HEK293 (cell line): ENCODE measurements around the gene AAK1.

Source experiments
- CTCF ChIA-PET: fragments of 350-600 bp; formaldehyde crosslinking; extraction: SDS; loops from one replicate; lab custom pipeline; 2021; ENCODE audit warnings: antibody characterized with exemption; lab: Yijun Ruan, JAX
- POLR2A ChIA-PET: fragments of 300-600 bp; formaldehyde crosslinking; extraction: SDS; loops from one replicate; lab custom pipeline; 2020; ENCODE audit warnings: antibody characterized with exemption, inconsistent platforms; lab: Yijun Ruan, JAX
- H3K27ac ChIP-seq: fragments of 200-500 bp; sonication (Bioruptor generic); 2 replicates; pipeline ENCODE4 v1.5.1; 2014; ENCODE audit warnings: low read depth, low read length, control low read depth, inconsistent platforms; ENCODE audit errors: extremely low read depth
- H3K36me3 ChIP-seq, 2 experiments: fragments of 200-500 bp in 1 of 2; sonication (Bioruptor generic) in 1 of 2; 1 replicate in 1 of 2; 2 replicates in 1 of 2; pipeline ENCODE4 v1.5.1; 2014 to 2017; ENCODE audit warnings: inconsistent platforms in 2 of 2, low read length in 2 of 2; ENCODE audit not compliant: control insufficient read depth in 2 of 2, insufficient read depth in 1 of 2
- H3K4me1 ChIP-seq: fragments of 200-500 bp; sonication (Bioruptor generic); 2 replicates; pipeline ENCODE4 v1.5.1; 2014; ENCODE audit warnings: mild to moderate bottlenecking, low read length, inconsistent platforms; ENCODE audit not compliant: control insufficient read depth, insufficient read depth
- H3K4me3 ChIP-seq: 2 replicates; pipeline ENCODE4 v1.5.1; 2011; ENCODE audit warnings: low read depth, mild to moderate bottlenecking, control low read depth, low read length, moderate library complexity
- H3K9me3 ChIP-seq: fragments of 200-500 bp; sonication (Bioruptor generic); 2 replicates; pipeline ENCODE4 v1.5.1; 2014; ENCODE audit warnings: low read depth, low read length, inconsistent platforms; ENCODE audit not compliant: control insufficient read depth, insufficient read depth
- MYNN ChIP-seq: fragments of 450-650 bp; formaldehyde crosslinking; IDR thresholded peaks from 2 replicates; pipeline ENCODE4 v1.5.1; 2016; ENCODE audit warnings: missing biosample characterization, missing genetic modification characterization, borderline replicate concordance
- MZF1 ChIP-seq: fragments of 450-650 bp; formaldehyde crosslinking; IDR thresholded peaks from 2 replicates; pipeline ENCODE4 v1.5.1; 2017; ENCODE audit warnings: missing biosample characterization, missing genetic modification characterization, borderline replicate concordance
- PRDM4 ChIP-seq: fragments of 450-650 bp; formaldehyde crosslinking; IDR thresholded peaks from 2 replicates; pipeline ENCODE4 v1.5.1; 2017; ENCODE audit warnings: missing biosample characterization, missing genetic modification characterization
- WT1 ChIP-seq: fragments of 450-650 bp; formaldehyde crosslinking; IDR thresholded peaks from 2 replicates; pipeline ENCODE4 v1.5.1; 2016; ENCODE audit warnings: missing biosample characterization, missing genetic modification characterization
- ZBTB48 ChIP-seq: fragments of 450-650 bp; formaldehyde crosslinking; IDR thresholded peaks from 2 replicates; pipeline ENCODE4 v1.5.1; 2016; ENCODE audit warnings: missing biosample characterization, missing genetic modification characterization
- ZNF146 ChIP-seq: fragments of 450-650 bp; formaldehyde crosslinking; IDR thresholded peaks from 2 replicates; pipeline ENCODE4 v1.5.1; 2016; ENCODE audit warnings: missing biosample characterization, missing genetic modification characterization
- ZNF221 ChIP-seq: fragments of 450-650 bp; formaldehyde crosslinking; IDR thresholded peaks from 2 replicates; pipeline ENCODE4 v1.5.1; 2017; ENCODE audit warnings: missing biosample characterization, missing genetic modification characterization, borderline replicate concordance
- ZNF292 ChIP-seq: fragments of 450-650 bp; formaldehyde crosslinking; IDR thresholded peaks from 2 replicates; pipeline ENCODE4 v1.5.1; 2016; ENCODE audit warnings: low read depth, missing biosample characterization, missing genetic modification characterization, borderline replicate concordance
- ZNF600 ChIP-seq: fragments of 450-650 bp; formaldehyde crosslinking; IDR thresholded peaks from 2 replicates; pipeline ENCODE4 v1.5.1; 2016; ENCODE audit warnings: missing biosample characterization, missing genetic modification characterization
- ZNF645 ChIP-seq: fragments of 450-650 bp; formaldehyde crosslinking; IDR thresholded peaks from 2 replicates; pipeline ENCODE4; 2016; ENCODE audit warnings: missing biosample characterization, missing genetic modification characterization

The AAK1 gene

DNA sequence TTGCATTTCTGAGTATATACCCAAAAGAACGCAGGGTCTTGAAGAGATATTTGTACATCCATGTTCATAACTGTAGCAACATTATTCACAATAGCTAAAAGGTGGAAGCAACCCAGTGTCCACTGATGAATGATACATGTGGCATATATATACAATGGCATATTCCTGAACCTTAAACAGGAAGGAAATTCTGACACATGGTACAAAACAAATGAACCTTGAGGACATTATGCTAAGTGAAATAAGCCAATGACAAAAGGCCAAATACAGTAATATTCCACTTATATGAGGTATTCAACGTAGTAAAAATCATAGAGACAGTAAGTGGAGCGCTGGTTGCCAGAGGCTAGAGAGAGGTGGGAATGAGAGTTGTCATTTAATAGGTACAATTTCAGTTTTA, 8.1 kb downstream of the AAK1 start (continued):
- TF ChIP-seq MZF1 (tag by site-specific recombination) (no peak), MYNN (no peak), ZNF146 (tag by site-specific recombination) (no peak), PRDM4 (tag by site-specific recombination) (no peak)
- TF ChIP-seq, all 188 proteins: peak for 0

DNA sequence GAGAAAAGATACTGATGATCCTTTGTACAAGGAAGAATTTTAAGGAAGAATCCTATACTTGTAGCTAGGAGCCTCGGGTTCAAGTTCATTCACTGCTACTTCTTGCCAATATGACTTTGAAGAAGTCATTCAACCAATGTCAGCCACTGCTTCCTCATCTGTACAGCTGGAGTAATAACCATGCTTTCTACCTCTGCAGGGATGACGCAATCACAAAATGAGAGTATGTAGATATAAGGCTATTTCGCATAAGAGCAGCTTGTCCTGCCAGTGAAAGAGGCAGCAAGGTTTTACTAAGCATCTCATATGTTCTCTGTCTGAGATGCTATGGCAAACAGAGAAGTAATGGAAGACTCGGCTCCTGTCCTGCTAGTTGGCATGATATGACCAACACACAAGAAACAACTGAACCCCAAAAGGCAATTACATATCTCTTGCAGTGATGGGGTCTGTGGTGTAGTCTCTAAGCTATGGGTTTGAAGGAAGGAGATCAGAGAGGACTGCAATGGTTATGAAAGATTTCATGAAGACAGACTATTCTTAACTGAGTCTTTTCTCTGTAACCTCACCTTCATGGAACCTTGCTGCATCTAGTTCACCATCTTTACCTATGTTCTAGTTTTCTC, 9.2 kb downstream of the AAK1 start:
- Histone ChIP-seq H3K27ac (no peak overlapping the region), H3K4me1 (peaks cover 6% of the 10 kb centered on the region), H3K4me3 (no peak overlapping the region), H3K9me3 (no peaks in the 10 kb centered on the region), H3K36me3 (peaks cover 0 to 13% of the 10 kb centered on the region in 2 experiments; a peak in 1 of 3 replicates)
- TF ChIP-seq ZNF645: no peak
- no peak for TF ChIP-seq ZNF292 (tag by site-specific recombination)
- no peak for TF ChIP-seq ZNF221
- POLR2A ChIA-PET: interaction anchor here (0.7 to 2.0 kb wide), 2 partner anchors 9 to 53 kb away, joined by 3 to 6 read pairs; partner anchors contain the start of gene AAK1
- CTCF ChIA-PET: interaction anchor here (0.6 to 1.2 kb wide), 4 partner anchors 44 to 742 kb away, joined by 3 to 4 read pairs (median 3); no protein-coding TSS in a partner anchor

- H3K4me3 ChIP-seq: no peak overlapping the region
- ChIA-PET POLR2A (no interaction called here), CTCF (interaction anchor here (0.7 kb wide), 1 partner anchor 12 kb away, joined by 3 read pairs; no protein-coding TSS in a partner anchor)
These were observed 12.1 kb downstream of the AAK1 start for GRCh38 chr2:69631402-69631801.

GRCh38 chr2:69629921-69630608, 13.5 kb downstream of the AAK1 start:
- Histone ChIP-seq H3K4me1 (peaks cover 6% of the 10 kb centered on the region), H3K9me3 (no peaks in the 10 kb centered on the region), H3K36me3 (no peaks in the 10 kb centered on the region), H3K4me3 (no peak overlapping the region), H3K27ac (no peak overlapping the region)
- no peak for TF ChIP-seq ZNF600
- CTCF ChIA-PET: no interaction called here
- POLR2A ChIA-PET: no interaction called here

More at GRCh38 chr2:69631402-69631801, 12.1 kb downstream of the AAK1 start:
- H3K9me3 ChIP-seq: no peaks in the 10 kb centered on the region
- TF ChIP-seq ZBTB48 (tag by site-specific recombination) (no peak), WT1 (tag by site-specific recombination) (no peak)
- H3K27ac ChIP-seq: no peak overlapping the region
- H3K36me3 ChIP-seq: no peaks in the 10 kb centered on the region
- H3K4me1 ChIP-seq: peaks cover 6% of the 10 kb centered on the region
